Measurements from ENCODE around the gene ASGR1. TPM values are rescaled to one million over a fixed set of nuclear protein-coding genes. Genes with fewer than 3 reads are reported as not detected.

ASGR1 gene
- polyA plus RNA-seq, 1 donor from 2014 or later, result 80.2 TPM

DNA sequence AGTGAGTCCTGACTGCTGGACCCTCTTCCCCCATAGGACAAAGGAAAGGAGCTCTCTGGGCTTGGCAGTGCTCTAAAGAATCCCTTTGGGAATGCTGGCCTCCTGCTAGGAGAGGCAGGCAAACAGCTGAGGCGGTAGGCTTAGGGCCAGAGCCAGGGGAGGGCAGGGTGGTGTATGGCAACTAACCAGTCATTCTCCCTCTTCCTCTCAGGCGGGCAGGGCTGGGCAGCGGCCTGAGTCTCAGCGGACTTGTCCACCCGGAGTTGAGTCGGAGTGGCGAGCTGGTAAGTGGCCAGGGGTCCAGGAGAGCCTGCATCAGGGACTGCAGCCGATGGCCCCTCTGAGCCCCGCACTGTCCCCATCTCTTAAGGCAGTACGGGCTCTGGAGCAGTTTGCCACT, 44.9 kb upstream of the ASGR1 start:
- Histone ChIP-seq H3K27ac (ENCODE audit: low read length) (no peak overlapping the region), H3K9ac (ENCODE audit: low read length) (no peak overlapping the region), H3K36me3 (ENCODE audit: insufficient read depth, low read length) (no peaks in the 10 kb centered on the region), H3K9me2 (ENCODE audit: insufficient read depth, low read length) (no peaks in the 10 kb centered on the region), H3K27me3 (ENCODE audit: insufficient read depth, low read depth, low read length) (no peaks in the 10 kb centered on the region), H2AFZ (ENCODE audit: low read depth, low read length) (no peak overlapping the region), H3K9me3 (ENCODE audit: low read length) (no peaks in the 10 kb centered on the region), H3K4me2 (ENCODE audit: low read length) (no peak overlapping the region), H3K4me3 (ENCODE audit: low read length) (no peak overlapping the region), H3F3A (ENCODE audit: insufficient read depth, low read length, poor library complexity, severe bottlenecking) (no peaks in the 10 kb centered on the region), H3K79me2 (replicated peaks; ENCODE audit: insufficient read depth, low read length) (peaks cover 3% of the 10 kb centered on the region), H4K20me1 (ENCODE audit: insufficient read depth) (no peaks in the 10 kb centered on the region)
- TF ChIP-seq EZH2 (IDR thresholded peaks at IDR 0.05; ENCODE audit: borderline replicate concordance, insufficient read depth, low read length, poor library complexity, severe bottlenecking) (no peak), POLR2AphosphoS5 (IDR thresholded peaks at IDR 0.05) (no peak), RAD21 (conservative IDR thresholded peaks at IDR 0.05) (no peak), SMC3 (conservative IDR thresholded peaks at IDR 0.05; ENCODE audit: poor library complexity) (no peak)

DNA sequence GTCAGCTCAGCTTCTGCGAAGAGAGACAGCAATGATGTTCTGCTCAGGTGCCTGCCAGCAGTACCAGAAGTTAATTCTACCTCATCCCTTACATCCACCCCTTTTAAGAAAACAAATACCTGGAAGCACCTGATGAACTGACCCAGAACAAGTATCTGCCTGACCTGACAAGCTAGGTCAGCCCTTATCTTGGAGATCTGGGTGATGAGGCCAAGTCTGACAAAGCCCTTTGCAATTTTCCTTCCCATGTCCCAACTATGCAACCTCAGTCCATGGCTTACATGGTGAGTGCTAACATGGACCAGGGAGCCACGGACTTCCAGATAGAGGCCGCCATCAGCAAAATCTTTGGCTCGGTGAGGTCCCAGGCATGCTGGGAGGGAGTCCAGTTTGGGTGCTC, 44.2 kb upstream of the ASGR1 start:
- H3K9me2 ChIP-seq (ENCODE audit: insufficient read depth, low read length), result no peaks in the 10 kb centered on the region
- H3K79me2 ChIP-seq (replicated peaks; ENCODE audit: insufficient read depth, low read length), result peaks cover 10% of the 10 kb centered on the region
- no peak overlapping the region for H2AFZ ChIP-seq (ENCODE audit: low read depth, low read length)
- H4K20me1 ChIP-seq (ENCODE audit: insufficient read depth), result no peaks in the 10 kb centered on the region
- TF ChIP-seq TAF1 (IDR thresholded peaks at IDR 0.05; ENCODE audit: low read depth), result no peak
- TF ChIP-seq, protein P1, sequence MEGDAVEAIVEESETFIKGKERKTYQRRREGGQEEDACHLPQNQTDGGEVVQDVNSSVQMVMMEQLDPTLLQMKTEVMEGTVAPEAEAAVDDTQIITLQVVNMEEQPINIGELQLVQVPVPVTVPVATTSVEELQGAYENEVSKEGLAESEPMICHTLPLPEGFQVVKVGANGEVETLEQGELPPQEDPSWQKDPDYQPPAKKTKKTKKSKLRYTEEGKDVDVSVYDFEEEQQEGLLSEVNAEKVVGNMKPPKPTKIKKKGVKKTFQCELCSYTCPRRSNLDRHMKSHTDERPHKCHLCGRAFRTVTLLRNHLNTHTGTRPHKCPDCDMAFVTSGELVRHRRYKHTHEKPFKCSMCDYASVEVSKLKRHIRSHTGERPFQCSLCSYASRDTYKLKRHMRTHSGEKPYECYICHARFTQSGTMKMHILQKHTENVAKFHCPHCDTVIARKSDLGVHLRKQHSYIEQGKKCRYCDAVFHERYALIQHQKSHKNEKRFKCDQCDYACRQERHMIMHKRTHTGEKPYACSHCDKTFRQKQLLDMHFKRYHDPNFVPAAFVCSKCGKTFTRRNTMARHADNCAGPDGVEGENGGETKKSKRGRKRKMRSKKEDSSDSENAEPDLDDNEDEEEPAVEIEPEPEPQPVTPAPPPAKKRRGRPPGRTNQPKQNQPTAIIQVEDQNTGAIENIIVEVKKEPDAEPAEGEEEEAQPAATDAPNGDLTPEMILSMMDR (IDR thresholded peaks at IDR 0.05; ENCODE audit: poor library complexity, severe bottlenecking), result no peak
- no peak for TF ChIP-seq SMC3 (conservative IDR thresholded peaks at IDR 0.05; ENCODE audit: poor library complexity)
- TF ChIP-seq REST (IDR thresholded peaks at IDR 0.05; ENCODE audit: borderline replicate concordance), result no peak
- TF ChIP-seq POLR2AphosphoS5 (IDR thresholded peaks at IDR 0.05), result no peak
- TF ChIP-seq EZH2 (IDR thresholded peaks at IDR 0.05; ENCODE audit: borderline replicate concordance, insufficient read depth, low read length, poor library complexity, severe bottlenecking), result no peak
- no peak for TF ChIP-seq RAD21 (conservative IDR thresholded peaks at IDR 0.05)
- no peak for TF ChIP-seq EP300 (conservative IDR thresholded peaks at IDR 0.05; ENCODE audit: poor library complexity, severe bottlenecking)
- TF ChIP-seq MXI1 (conservative IDR thresholded peaks at IDR 0.05; ENCODE audit: poor library complexity, severe bottlenecking), result no peak
- H3K27me3 ChIP-seq (ENCODE audit: insufficient read depth, low read depth, low read length), result no peaks in the 10 kb centered on the region
- no peaks in the 10 kb centered on the region for H3K36me3 ChIP-seq (ENCODE audit: insufficient read depth, low read length)
- no peak overlapping the region for H3K9ac ChIP-seq (ENCODE audit: low read length)
- no peak overlapping the region for H3K4me2 ChIP-seq (ENCODE audit: low read length)
- no peak overlapping the region for H3K4me3 ChIP-seq (ENCODE audit: low read length)
- no peaks in the 10 kb centered on the region for H3K9me3 ChIP-seq (ENCODE audit: low read length)
- H3F3A ChIP-seq (ENCODE audit: insufficient read depth, low read length, poor library complexity, severe bottlenecking), result no peaks in the 10 kb centered on the region
- no peak overlapping the region for H3K27ac ChIP-seq (ENCODE audit: low read length)

GRCh38 chr17:7222972-7223292, 43.8 kb upstream of the ASGR1 start:
- Histone ChIP-seq H2AFZ (ENCODE audit: low read depth, low read length) (no peak overlapping the region), H3K79me2 (replicated peaks; ENCODE audit: insufficient read depth, low read length) (peaks cover 15% of the 10 kb centered on the region), H3F3A (ENCODE audit: insufficient read depth, low read length, poor library complexity, severe bottlenecking) (no peaks in the 10 kb centered on the region), H3K4me2 (ENCODE audit: low read length) (no peak overlapping the region), H3K9me3 (ENCODE audit: low read length) (no peaks in the 10 kb centered on the region), H3K27ac (ENCODE audit: low read length) (no peak overlapping the region), H4K20me1 (ENCODE audit: insufficient read depth) (no peaks in the 10 kb centered on the region), H3K27me3 (ENCODE audit: insufficient read depth, low read depth, low read length) (no peaks in the 10 kb centered on the region), H3K4me3 (ENCODE audit: low read length) (no peak overlapping the region), H3K9me2 (ENCODE audit: insufficient read depth, low read length) (no peaks in the 10 kb centered on the region), H3K9ac (ENCODE audit: low read length) (no peak overlapping the region), H3K36me3 (ENCODE audit: insufficient read depth, low read length) (no peaks in the 10 kb centered on the region)
- TF ChIP-seq RAD21 (conservative IDR thresholded peaks at IDR 0.05), result no peak
- TF ChIP-seq EP300 (conservative IDR thresholded peaks at IDR 0.05; ENCODE audit: poor library complexity, severe bottlenecking), result no peak
- TF ChIP-seq EZH2 (IDR thresholded peaks at IDR 0.05; ENCODE audit: borderline replicate concordance, insufficient read depth, low read length, poor library complexity, severe bottlenecking), result no peak
- no peak for TF ChIP-seq REST (IDR thresholded peaks at IDR 0.05; ENCODE audit: borderline replicate concordance)
